Smooth muscle cell (in vitro differentiated cells): ENCODE data around the gene VEGFB. TPM values are rescaled to one million over a fixed set of nuclear protein-coding genes. Genes with fewer than 3 reads are reported as not detected.

Experiments used
- DNase-seq: peaks from one replicate; lab custom pipeline; 2025; ENCODE audit not compliant: unreplicated experiment; lab: John Stamatoyannopoulos, UW
- H2AFZ ChIP-seq: fragments of 200-600 bp; sonication (generic); 2 replicates; pipeline ENCODE4 v1.6.0; 2016; ENCODE audit warnings: antibody characterized with exemption, low read depth, mild to moderate bottlenecking
- H3F3A ChIP-seq: fragments of 200-600 bp; sonication (generic); 2 replicates; pipeline ENCODE4 v1.6.0; 2017; ENCODE audit warnings: antibody characterized with exemption, low read depth
- H3K27ac ChIP-seq: fragments of 200-600 bp; sonication (generic); 2 replicates; pipeline ENCODE4 v1.5.1; 2016; ENCODE audit warnings: low read depth, mild to moderate bottlenecking
- H3K27me3 ChIP-seq: fragments of 200-600 bp; sonication (generic); 2 replicates; pipeline ENCODE4 v1.6.1; 2016; ENCODE audit warnings: low read depth, mild to moderate bottlenecking
- H3K36me3 ChIP-seq: fragments of 200-600 bp; sonication (generic); 2 replicates; pipeline ENCODE4 v1.5.1; 2016; ENCODE audit warnings: low read depth
- H3K4me1 ChIP-seq: fragments of 200-600 bp; sonication (generic); 2 replicates; pipeline ENCODE4 v1.5.1; 2016; ENCODE audit warnings: low read depth
- H3K4me2 ChIP-seq: fragments of 200-600 bp; sonication (generic); 2 replicates; pipeline ENCODE4 v1.6.0; 2016; ENCODE audit warnings: mild to moderate bottlenecking
- H3K4me3 ChIP-seq: fragments of 200-600 bp; sonication (generic); 2 replicates; pipeline ENCODE4 v1.5.1; 2016; ENCODE audit warnings: mild to moderate bottlenecking
- H3K79me2 ChIP-seq: fragments of 200-600 bp; sonication (generic); 2 replicates; pipeline ENCODE4 v1.6.0; 2016; ENCODE audit warnings: low read depth, mild to moderate bottlenecking
- H3K9ac ChIP-seq: fragments of 200-600 bp; sonication (generic); 2 replicates; pipeline ENCODE4 v1.6.0; 2016; ENCODE audit warnings: low read depth
- H3K9me3 ChIP-seq: fragments of 200-600 bp; sonication (generic); replicated peaks from 2 replicates; pipeline ENCODE4 v1.5.1; 2016; ENCODE audit warnings: low read depth
- H4K20me1 ChIP-seq: fragments of 200-600 bp; sonication (generic); 2 replicates; pipeline ENCODE4 v1.6.0; 2016; ENCODE audit warnings: low read depth
- CTCF ChIP-seq: fragments of 200-600 bp; sonication (generic); IDR thresholded peaks from 2 replicates; pipeline ENCODE4 v1.5.1; 2017; ENCODE audit warnings: borderline replicate concordance, mild to moderate bottlenecking, antibody characterized with exemption; ENCODE audit not compliant: insufficient read depth, poor library complexity, severe bottlenecking
- WGBS: methylation state at CpG from one replicate; pipeline ENCODE4 v1.1.7; 2016; ENCODE audit warnings: low lambda C conversion rate; 5-methylcytosine and 5-hydroxymethylcytosine counted together
- polyA plus RNA-seq: library from polyadenylated mRNA; unstranded; fragments of >200 nt; fragmentation: Nextera tagmentation; extraction: Ambion mirVana; gene quantifications from 2 replicates; pipeline ENCODE4 v1.2.1, GENCODE V29; 2016
- total RNA-seq: library from RNA; depleted of rRNA; stranded (reverse); fragments of >200 nt; gene quantifications from 2 replicates; pipeline ENCODE4 v1.2.3, GENCODE V29; 2014

The VEGFB gene
- total and polyA plus RNA-seq, 2 experiments from 2014 or later = 27.9 to 96.5 TPM

- H3K27me3 ChIP-seq = no peaks in the 10 kb centered on the region
- H3K4me2 ChIP-seq = no peak overlapping the region
- 95% methylated on average over 9 of the region's 11 CpGs for WGBS
- TF ChIP-seq CTCF = no peak
- no peak overlapping the region for H3K27ac ChIP-seq
- no peaks in the 10 kb centered on the region for H4K20me1 ChIP-seq
- H3K9ac ChIP-seq = no peak overlapping the region
- no peak for DNase-seq
- no peaks in the 10 kb centered on the region for H3K4me1 ChIP-seq
- H3K36me3 ChIP-seq = no peaks in the 10 kb centered on the region
- no peaks in the 10 kb centered on the region for H3F3A ChIP-seq
- H3K79me2 ChIP-seq = no peaks in the 10 kb centered on the region
- H3K4me3 ChIP-seq = no peak overlapping the region
- H3K9me3 ChIP-seq = no peaks in the 10 kb centered on the region
- H2AFZ ChIP-seq = no peak overlapping the region
These were observed 15.6 kb upstream of the VEGFB start for GRCh38 chr11:64218628-64219353.

DNA sequence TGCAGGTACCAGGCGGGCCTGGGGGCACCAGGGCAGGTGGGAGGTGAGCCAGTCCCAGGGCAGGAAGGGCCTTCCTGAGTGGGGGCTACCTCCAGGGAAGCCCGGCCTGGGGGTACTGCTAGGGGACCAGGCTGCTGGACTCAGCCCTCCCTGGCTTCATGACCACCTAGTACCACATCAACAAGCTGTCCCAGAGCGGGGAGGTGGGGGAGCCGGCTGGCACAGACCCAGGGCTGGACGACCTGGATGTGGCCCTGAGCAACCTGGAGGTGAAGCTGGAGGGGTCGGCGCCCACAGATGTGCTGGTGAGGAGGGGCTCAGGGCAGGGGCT lies 15.1 kb upstream of the VEGFB start:
- no peaks in the 10 kb centered on the region for H3K9me3 ChIP-seq
- no peak overlapping the region for H3K4me2 ChIP-seq
- 97% methylated on average over 6 of the region's 7 CpGs for WGBS
- H3K79me2 ChIP-seq = no peaks in the 10 kb centered on the region
- no peak for TF ChIP-seq CTCF
- no peaks in the 10 kb centered on the region for H3F3A ChIP-seq
- no peak overlapping the region for H2AFZ ChIP-seq
- H3K36me3 ChIP-seq = no peaks in the 10 kb centered on the region
- H3K4me3 ChIP-seq = no peak overlapping the region
- H3K9ac ChIP-seq = no peak overlapping the region
- DNase-seq = no peak
- H3K4me1 ChIP-seq = no peaks in the 10 kb centered on the region
- H3K27ac ChIP-seq = no peak overlapping the region
- no peaks in the 10 kb centered on the region for H4K20me1 ChIP-seq
- no peaks in the 10 kb centered on the region for H3K27me3 ChIP-seq

DNA sequence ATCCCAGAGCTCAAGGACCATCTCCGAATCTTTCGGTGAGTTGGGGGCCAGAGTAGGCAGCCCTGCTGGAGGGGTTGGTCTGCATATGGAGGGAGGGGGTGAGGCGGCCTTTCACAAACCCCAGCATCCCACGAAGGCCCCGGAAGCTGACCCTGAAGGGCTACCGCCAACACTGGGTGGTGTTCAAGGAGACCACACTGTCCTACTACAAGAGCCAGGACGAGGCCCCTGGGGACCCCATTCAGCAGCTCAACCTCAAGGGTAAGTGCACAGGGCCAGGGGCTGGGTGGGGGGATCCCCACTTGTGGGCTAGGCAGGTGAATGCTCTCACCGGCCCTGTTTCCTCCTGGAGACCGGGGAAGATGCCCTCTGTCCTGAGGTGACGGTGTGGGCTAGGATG lies 14.6 kb upstream of the VEGFB start:
- H3K27ac ChIP-seq = no peak overlapping the region
- DNase-seq = no peak
- no peaks in the 10 kb centered on the region for H3K4me1 ChIP-seq
- no peaks in the 10 kb centered on the region for H4K20me1 ChIP-seq
- 98% methylated on average over 7 of the region's 10 CpGs for WGBS
- H3K79me2 ChIP-seq = no peaks in the 10 kb centered on the region
- TF ChIP-seq CTCF = no peak
- H3F3A ChIP-seq = no peaks in the 10 kb centered on the region
- H3K27me3 ChIP-seq = no peaks in the 10 kb centered on the region
- H2AFZ ChIP-seq = no peak overlapping the region
- H3K9ac ChIP-seq = no peak overlapping the region
- no peak overlapping the region for H3K4me3 ChIP-seq
- H3K4me2 ChIP-seq = no peak overlapping the region
- H3K9me3 ChIP-seq = no peaks in the 10 kb centered on the region
- H3K36me3 ChIP-seq = no peaks in the 10 kb centered on the region

DNA sequence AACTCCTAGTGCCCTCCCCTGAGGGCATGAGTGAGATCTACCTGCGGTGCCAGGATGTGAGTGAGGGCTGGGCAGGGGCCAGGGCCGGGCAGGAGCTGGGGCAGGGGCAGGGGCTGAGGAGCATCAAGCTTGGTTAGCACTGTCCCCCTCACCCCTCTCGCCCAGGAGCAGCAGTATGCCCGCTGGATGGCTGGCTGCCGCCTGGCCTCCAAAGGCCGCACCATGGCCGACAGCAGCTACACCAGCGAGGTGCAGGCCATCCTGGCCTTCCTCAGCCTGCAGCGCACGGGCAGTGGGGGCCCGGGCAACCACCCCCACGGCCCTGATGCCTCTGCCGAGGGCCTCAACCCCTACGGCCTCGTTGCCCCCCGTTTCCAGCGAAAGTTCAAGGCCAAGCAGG lies 14.1 kb upstream of the VEGFB start:
- Histone ChIP-seq H2AFZ (no peak overlapping the region), H3K4me3 (no peak overlapping the region), H3F3A (no peaks in the 10 kb centered on the region), H3K4me2 (no peak overlapping the region), H3K27ac (no peak overlapping the region), H3K4me1 (no peaks in the 10 kb centered on the region), H3K79me2 (no peaks in the 10 kb centered on the region), H4K20me1 (no peaks in the 10 kb centered on the region), H3K9ac (no peak overlapping the region), H3K36me3 (no peaks in the 10 kb centered on the region), H3K9me3 (no peaks in the 10 kb centered on the region), H3K27me3 (no peaks in the 10 kb centered on the region)
- DNase-seq = no peak
- 98% methylated on average over 15 of the region's 17 CpGs for WGBS
- no peak for TF ChIP-seq CTCF
